Aorta (tissue), 5 donors: ENCODE measurements around the gene CDC14A. TPM values are rescaled to one million over a fixed set of nuclear protein-coding genes. Genes with fewer than 3 reads are reported as not detected.

ENCODE experiments used
- ATAC-seq: fragments of 200-7000 bp; cut with Tn5 transposase; one replicate; pipeline ENCODE4 v1.9.1; 2022; ENCODE audit warnings: moderate library complexity; ENCODE audit not compliant: low FRiP score
- DNase-seq, 2 donors: peaks; one replicate each; pipeline ENCODE4 v3.0.0-alpha.2; 2020
- H3K27ac ChIP-seq, 2 donors: one replicate each; pipeline ENCODE4 v1.5.1; 2013; ENCODE audit warnings: low read length in 2 of 2, mild to moderate bottlenecking in 2 of 2, moderate library complexity in 2 of 2, control low read depth in 1 of 2, inconsistent platforms in 1 of 2, low read depth in 1 of 2
- H3K27me3 ChIP-seq, 2 donors: one replicate each; pipeline ENCODE4 v1.6.1; 2013; ENCODE audit warnings: control low read depth in 1 of 2, low read length in 1 of 2, mild to moderate bottlenecking in 1 of 2, moderate library complexity in 1 of 2; ENCODE audit not compliant: insufficient read depth in 2 of 2, control insufficient read depth in 1 of 2
- H3K36me3 ChIP-seq, 2 donors: one replicate each; pipeline ENCODE4 v1.6.1; 2013; ENCODE audit warnings: control low read depth in 1 of 2, low read length in 1 of 2, mild to moderate bottlenecking in 1 of 2; ENCODE audit not compliant: insufficient read depth in 2 of 2, control insufficient read depth in 1 of 2
- H3K4me1 ChIP-seq, 2 donors: one replicate each; pipeline ENCODE4 v1.6.1; 2013; ENCODE audit warnings: low read length in 2 of 2, control low read depth in 1 of 2, mild to moderate bottlenecking in 1 of 2, moderate library complexity in 1 of 2; ENCODE audit not compliant: insufficient read depth in 2 of 2, control insufficient read depth in 1 of 2
- H3K4me3 ChIP-seq, 2 donors: one replicate each; pipeline ENCODE4 v1.5.1; 2013; ENCODE audit warnings: low read length in 2 of 2, control low read depth in 1 of 2, mild to moderate bottlenecking in 1 of 2
- H3K9me3 ChIP-seq: one replicate; pipeline ENCODE4 v1.6.1; 2013; ENCODE audit warnings: mild to moderate bottlenecking, low read length; ENCODE audit not compliant: control insufficient read depth
- WGBS, 2 donors: extraction: QIAGEN DNeasy Blood & Tissue Kit; methylation state at CpG; one replicate each; pipeline ENCODE4 v1.1.7; 2013; 5-methylcytosine and 5-hydroxymethylcytosine counted together
- intact Hi-C, 2 donors: fragments of 100-400 bp; cut with DNase I; formaldehyde crosslinking; loops; one replicate each; pipeline versions ENCODE4 v1.14.2 to v1.15.0; 2022
- polyA plus RNA-seq, 2 donors: library from polyadenylated mRNA; stranded (reverse); fragments of 200-250 nt; gene quantifications; one replicate each; pipeline ENCODE4 v1.2.3, GENCODE V29; 2013
- total RNA-seq, 2 donors: library from RNA; stranded (reverse); fragmentation: NEBNext Ultra II Directional; extraction: Animal tissue kit (Norgen Biotek cat#: 25700); gene quantifications; one replicate each; pipeline ENCODE4 v1.2.1, GENCODE V29; 2021
- donor health status: healthy with polysubstance abuse.
- donor health status: Bipolar disorder and iron deficiency.
- donor health status: DM: no; HTN: no; CAD: no.
- donor health status: DM: no; HTN: no; CAD: no.
- donor health status: DM: yes; HTN: yes; CAD: no.

Gene CDC14A
- total and polyA plus RNA-seq, 4 donors, result 0.88 to 14.0 (median 5.0) TPM

DNA sequence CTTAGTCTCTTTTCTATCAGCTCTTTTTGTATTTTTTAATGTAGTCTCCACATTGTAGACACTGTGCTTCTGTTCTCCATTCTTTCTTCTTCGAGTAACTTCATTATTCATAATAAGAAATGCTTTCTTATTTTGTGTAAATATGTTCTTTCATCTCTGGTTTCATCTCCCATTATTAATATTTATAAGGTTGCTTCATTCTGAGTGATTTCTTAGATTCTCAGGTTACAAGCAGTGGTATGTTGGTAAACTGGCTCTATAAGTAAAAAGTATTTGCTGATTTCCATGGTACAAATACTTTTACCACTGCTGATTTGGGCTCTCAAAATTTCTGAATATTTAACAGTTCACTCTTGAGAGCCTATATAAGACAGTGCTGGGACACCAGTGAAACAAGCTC lies 81.3 kb downstream of the CDC14A start:
- intact Hi-C loops, result no loop called here
- Histone ChIP-seq H3K27me3 (no peaks in the 10 kb centered on the region), H3K9me3 (no peaks in the 10 kb centered on the region), H3K36me3 (no peaks in the 10 kb centered on the region), H3K27ac (no peak overlapping the region), H3K4me3 (no peak overlapping the region), H3K4me1 (no peaks in the 10 kb centered on the region)
- 91 to 98% methylated on average over 1 of the region's 1 CpG for WGBS, 2 donors
- no peak for DNase-seq
- ATAC-seq, result no peak

GRCh38 chr1:100434831-100435230 lies 82.5 kb downstream of the CDC14A start:
- Histone ChIP-seq H3K27ac (no peak overlapping the region), H3K27me3 (no peaks in the 10 kb centered on the region), H3K36me3 (no peaks in the 10 kb centered on the region), H3K4me1 (no peaks in the 10 kb centered on the region), H3K4me3 (no peak overlapping the region), H3K9me3 (no peaks in the 10 kb centered on the region)
- intact Hi-C loops, result no loop called here
- 81 to 88% methylated on average over 2 of the region's 2 CpGs for WGBS, 2 donors
- DNase-seq, result no peak
- ATAC-seq, result no peak

- intact Hi-C loops, result no loop called here
- H3K36me3 ChIP-seq, result no peaks in the 10 kb centered on the region
- H3K9me3 ChIP-seq, result no peaks in the 10 kb centered on the region
- ATAC-seq, result no peak
- no peak overlapping the region for H3K4me3 ChIP-seq
- whole genome bisulfite sequencing, 2 donors, result 97 to 98% methylated on average over 1 of the region's 1 CpG
- H3K4me1 ChIP-seq, result no peaks in the 10 kb centered on the region
- no peaks in the 10 kb centered on the region for H3K27me3 ChIP-seq
- DNase-seq, result no peak
- no peak overlapping the region for H3K27ac ChIP-seq
Observed at GRCh38 chr1:100438375-100438774, 86.1 kb downstream of the CDC14A start.

GRCh38 chr1:100438789-100439188 lies 86.5 kb downstream of the CDC14A start:
- WGBS, 2 donors, result 60 to 68% methylated on average over 3 of the region's 3 CpGs
- H3K27me3 ChIP-seq, result no peaks in the 10 kb centered on the region
- intact Hi-C loops, result no loop called here
- DNase-seq (no peak), ATAC-seq (no peak)
- H3K4me1 ChIP-seq, result no peaks in the 10 kb centered on the region
- H3K9me3 ChIP-seq, result no peaks in the 10 kb centered on the region
- no peaks in the 10 kb centered on the region for H3K36me3 ChIP-seq
- no peak overlapping the region for H3K4me3 ChIP-seq
- no peak overlapping the region for H3K27ac ChIP-seq

DNA sequence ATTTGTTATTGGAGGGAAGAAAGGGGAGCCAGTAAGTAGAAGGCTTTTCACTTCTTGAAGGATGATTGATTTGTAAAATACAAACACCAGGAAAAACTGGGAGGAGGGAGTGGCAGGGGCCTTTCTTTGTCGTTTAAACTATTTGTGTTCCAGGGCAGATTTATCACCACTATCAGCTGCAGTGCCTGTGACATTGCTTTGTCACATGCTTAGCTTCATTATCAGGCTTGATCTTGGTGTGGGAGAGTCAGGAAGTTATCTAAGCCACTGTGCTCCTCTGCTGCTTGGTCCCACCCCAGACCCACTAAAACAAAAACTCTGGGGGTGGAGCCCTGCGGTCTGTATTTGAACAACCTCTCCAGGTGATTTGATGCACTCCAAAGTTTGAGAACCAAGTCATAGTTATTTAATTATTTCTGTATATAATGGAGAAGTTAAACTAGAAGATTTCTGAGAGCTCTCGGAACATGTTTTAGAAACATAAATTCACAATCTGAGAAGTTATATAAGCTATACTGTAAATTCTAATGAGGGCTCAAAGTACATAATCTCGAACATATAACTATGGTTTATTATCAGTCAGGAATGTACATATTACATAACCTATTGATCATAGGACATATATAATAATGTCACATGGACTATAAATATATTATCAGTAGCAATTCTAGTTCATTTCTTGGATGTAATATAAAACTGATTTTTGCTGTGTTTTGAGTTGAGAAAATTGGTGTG lies 87.9 kb downstream of the CDC14A start:
- H3K27ac ChIP-seq, result no peak overlapping the region
- DNase-seq (no peak), ATAC-seq (no peak)

DNA sequence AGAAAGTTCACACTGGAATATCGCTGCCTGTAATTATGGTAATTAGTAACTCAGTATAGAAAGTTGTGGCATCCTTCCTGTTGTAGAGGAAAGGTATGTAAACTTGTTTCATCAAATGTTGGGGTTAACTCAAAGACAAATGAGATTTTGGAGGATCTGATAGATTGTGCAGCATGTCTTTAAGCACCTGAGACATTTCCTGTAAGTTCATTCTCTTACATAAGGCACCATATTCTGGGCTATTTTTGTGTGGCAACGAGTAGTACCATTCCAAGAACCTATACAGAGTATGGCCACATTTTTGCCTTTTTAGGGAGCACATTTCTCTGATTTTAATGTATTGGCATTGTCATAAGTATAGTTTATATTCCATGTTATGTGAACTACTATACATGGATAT lies 88.8 kb downstream of the CDC14A start:
- H3K27ac ChIP-seq, result no peak overlapping the region
- no peak for ATAC-seq
- no peaks in the 10 kb centered on the region for H3K4me1 ChIP-seq
- H3K4me3 ChIP-seq, result no peak overlapping the region
- intact Hi-C loops, result no loop called here
- H3K36me3 ChIP-seq, result no peaks in the 10 kb centered on the region
- H3K9me3 ChIP-seq, result no peaks in the 10 kb centered on the region
- no peak for DNase-seq
- WGBS, 2 donors, result 82 to 85% methylated on average over 2 of the region's 2 CpGs
- no peaks in the 10 kb centered on the region for H3K27me3 ChIP-seq

More for the DNA sequence above, 87.9 kb downstream of the CDC14A start:
- Histone ChIP-seq H3K36me3 (no peaks in the 10 kb centered on the region), H3K4me1 (no peaks in the 10 kb centered on the region), H3K27me3 (no peaks in the 10 kb centered on the region), H3K9me3 (no peaks in the 10 kb centered on the region), H3K4me3 (no peak overlapping the region)
- intact Hi-C loops, result no loop called here
- 62 to 65% methylated on average over 4 of the region's 4 CpGs for WGBS, 2 donors

DNA sequence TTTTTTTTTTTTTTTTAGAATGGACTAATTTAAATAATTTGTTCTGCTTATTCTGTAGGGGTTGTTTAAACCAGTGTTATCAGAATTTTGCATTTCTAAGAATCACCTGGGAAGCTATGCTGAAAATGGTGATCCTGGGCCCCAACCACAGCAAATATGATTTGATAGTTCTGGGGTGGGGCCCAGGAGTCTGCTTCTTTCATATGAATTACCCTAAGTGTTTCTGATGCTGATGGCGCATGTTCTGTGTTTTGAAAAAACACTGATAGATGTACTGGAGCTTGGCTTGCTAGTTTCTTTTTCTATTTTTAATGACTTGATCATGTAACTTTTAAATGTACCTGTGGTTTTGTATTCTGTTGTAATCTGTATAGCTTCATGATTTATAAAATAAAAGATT lies 89.3 kb downstream of the CDC14A start:
- no peak for ATAC-seq

DNA sequence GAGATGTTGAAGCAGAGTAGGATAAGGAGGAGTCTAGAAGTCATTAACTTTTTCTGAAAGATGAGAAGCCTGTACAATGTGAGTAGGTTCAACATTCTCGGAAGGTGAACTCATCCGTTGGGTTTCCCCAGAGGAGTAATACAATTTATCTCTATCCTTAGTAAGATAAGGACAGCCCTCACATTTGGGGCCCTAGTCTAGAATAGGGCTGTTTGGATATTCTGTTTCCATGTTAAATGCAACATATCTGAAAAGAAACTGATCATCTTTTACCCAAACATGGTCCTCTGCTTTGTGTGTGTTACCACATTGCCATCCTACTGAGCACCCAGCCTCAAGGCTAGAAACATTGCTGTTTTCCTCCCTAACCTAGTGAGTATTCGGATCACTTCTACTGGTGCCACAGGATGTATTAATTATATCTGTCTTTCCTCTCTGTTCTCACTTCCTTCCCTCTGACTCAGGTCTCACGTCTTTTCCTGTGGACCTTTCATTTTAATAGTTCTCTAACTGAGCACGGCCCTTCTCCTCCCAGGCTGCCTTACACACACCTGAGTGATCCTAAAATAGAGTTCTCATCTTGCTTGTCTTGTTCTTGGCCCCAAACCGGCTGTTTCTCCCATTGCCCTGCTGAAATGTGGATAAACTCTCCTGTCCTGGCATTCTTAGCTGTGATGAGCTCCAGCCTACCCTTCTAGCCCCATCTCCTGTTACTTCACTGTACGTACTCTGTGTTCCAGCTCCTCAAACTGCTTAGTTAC lies 91.7 kb downstream of the CDC14A start:
- no peak overlapping the region for H3K27ac ChIP-seq
- no peak overlapping the region for H3K4me3 ChIP-seq
- no peaks in the 10 kb centered on the region for H3K36me3 ChIP-seq
- intact Hi-C loops, result no loop called here
- no peak for ATAC-seq
- no peaks in the 10 kb centered on the region for H3K27me3 ChIP-seq
- no peaks in the 10 kb centered on the region for H3K4me1 ChIP-seq
- 76 to 79% methylated on average over 7 of the region's 7 CpGs for WGBS, 2 donors
- H3K9me3 ChIP-seq, result no peaks in the 10 kb centered on the region
- no peak for DNase-seq

More for the DNA sequence above, 89.3 kb downstream of the CDC14A start:
- no peak for DNase-seq
- Histone ChIP-seq H3K4me3 (no peak overlapping the region), H3K27me3 (no peaks in the 10 kb centered on the region), H3K9me3 (no peaks in the 10 kb centered on the region), H3K4me1 (no peaks in the 10 kb centered on the region), H3K27ac (no peak overlapping the region), H3K36me3 (no peaks in the 10 kb centered on the region)
- WGBS, 2 donors, result 90 to 100% methylated on average over 1 of the region's 1 CpG
- intact Hi-C loops, result no loop called here

GRCh38 chr1:100445565-100445964 lies 93.3 kb downstream of the CDC14A start:
- H3K27ac ChIP-seq, result no peak overlapping the region
- no peak for ATAC-seq
- H3K4me3 ChIP-seq, result no peak overlapping the region
- H3K36me3 ChIP-seq, result no peaks in the 10 kb centered on the region
- intact Hi-C loops, result no loop called here
- H3K9me3 ChIP-seq, result no peaks in the 10 kb centered on the region
- no peaks in the 10 kb centered on the region for H3K27me3 ChIP-seq
- no peaks in the 10 kb centered on the region for H3K4me1 ChIP-seq
- no peak for DNase-seq
